Measurements from ENCODE around the gene NCAM1. TPM values are rescaled to one million over a fixed set of nuclear protein-coding genes. Genes with fewer than 3 reads are reported as not detected.

The NCAM1 gene
- total and polyA plus RNA-seq, 8 donors, result 1.2 to 19.6 (median 3.6) TPM

GRCh38 chr11:113148076-113148475 lies 186.9 kb downstream of the NCAM1 start:
- TF ChIP-seq CTCF (IDR thresholded peaks at IDR 0.05), result no peak

GRCh38 chr11:113148652-113149051 lies 187.4 kb downstream of the NCAM1 start:
- FAIRE-seq (no peak), DNase-seq (no peak), ATAC-seq (no peak)
- H3K36me3 ChIP-seq, result no peaks in the 10 kb centered on the region
- intact Hi-C loops (cut with DNase I), result no loop called here
- H3K4me1 ChIP-seq, result no peaks in the 10 kb centered on the region
- H3K27ac ChIP-seq, result no peak overlapping the region
- TF ChIP-seq CTCF (IDR thresholded peaks at IDR 0.05), result no peak
- no peaks in the 10 kb centered on the region for H3K27me3 ChIP-seq
- H3K4me3 ChIP-seq, result no peak overlapping the region
- H3K9me3 ChIP-seq, result no peaks in the 10 kb centered on the region
- 78 to 79% methylated on average over 1 of the region's 1 CpG for WGBS, 2 donors

More at GRCh38 chr11:113148076-113148475, 186.9 kb downstream of the NCAM1 start:
- ATAC-seq (no peak), FAIRE-seq (no peak), DNase-seq (no peak)
- H3K27ac ChIP-seq, result no peak overlapping the region
- no peak overlapping the region for H3K4me3 ChIP-seq
- H3K36me3 ChIP-seq, result no peaks in the 10 kb centered on the region
- intact Hi-C loops (cut with DNase I), result no loop called here
- H3K4me1 ChIP-seq, result no peaks in the 10 kb centered on the region
- H3K9me3 ChIP-seq, result no peaks in the 10 kb centered on the region
- WGBS, 2 donors, result 70 to 87% methylated on average over 9 of the region's 9 CpGs
- H3K27me3 ChIP-seq, result peaks cover 0 to 1% (median 0%) of the 10 kb centered on the region in 4 donors

GRCh38 chr11:113151521-113151920 lies 190.3 kb downstream of the NCAM1 start:
- DNase-seq (no peak), FAIRE-seq (no peak), ATAC-seq (no peak)
- 74 to 84% methylated on average over 4 of the region's 4 CpGs for WGBS, 2 donors
- no peak overlapping the region for H3K27ac ChIP-seq
- no peaks in the 10 kb centered on the region for H3K9me3 ChIP-seq
- intact Hi-C loops (cut with DNase I), result no loop called here
- no peaks in the 10 kb centered on the region for H3K27me3 ChIP-seq
- H3K4me1 ChIP-seq, result no peaks in the 10 kb centered on the region
- H3K4me3 ChIP-seq, result no peak overlapping the region
- H3K36me3 ChIP-seq, result no peaks in the 10 kb centered on the region
- TF ChIP-seq CTCF (IDR thresholded peaks at IDR 0.05), result no peak

- Histone ChIP-seq H3K27me3 (no peaks in the 10 kb centered on the region), H3K36me3 (no peaks in the 10 kb centered on the region), H3K9me3 (no peaks in the 10 kb centered on the region), H3K27ac (no peak overlapping the region), H3K4me3 (no peak overlapping the region), H3K4me1 (no peaks in the 10 kb centered on the region)
- intact Hi-C loops (cut with DNase I), result no loop called here
- no peak for TF ChIP-seq CTCF (IDR thresholded peaks at IDR 0.05)
- DNase-seq, result no peak
- FAIRE-seq, result no peak
- no peak for ATAC-seq
Measured at GRCh38 chr11:113152500-113152899, 191.3 kb downstream of the NCAM1 start.

- no peak for DNase-seq
- FAIRE-seq, result no peak
- Histone ChIP-seq H3K4me3 (no peak overlapping the region), H3K9me3 (no peaks in the 10 kb centered on the region), H3K27ac (no peak overlapping the region), H3K4me1 (no peaks in the 10 kb centered on the region), H3K36me3 (no peaks in the 10 kb centered on the region), H3K27me3 (no peaks in the 10 kb centered on the region)
- TF ChIP-seq CTCF (IDR thresholded peaks at IDR 0.05), result no peak
- intact Hi-C loops (cut with DNase I), result no loop called here
- WGBS, 2 donors, result 70 to 80% methylated on average over 2 of the region's 2 CpGs
- peak in 2 of 4 donors; percentile 16 to 47 for ATAC-seq
Measured at GRCh38 chr11:113153847-113154246, 192.6 kb downstream of the NCAM1 start.

Data from pancreas (tissue), 10 donors.